Hepatocyte (in vitro differentiated cells): ENCODE measurements around the gene BAG3.

Experiments
- CTCF ChIP-seq: fragments of 200-600 bp; sonication (generic); IDR thresholded peaks from 2 replicates; pipeline ENCODE4 v1.5.1; 2016; ENCODE audit warnings: antibody characterized with exemption, mild to moderate bottlenecking; ENCODE audit not compliant: poor library complexity
- EZH2 ChIP-seq: fragments of 200-600 bp; sonication (generic); IDR thresholded peaks from 2 replicates; pipeline ENCODE4 v1.6.1; 2016; ENCODE audit warnings: antibody characterized with exemption, mild to moderate bottlenecking, borderline replicate concordance
- EZH2phosphoT487 ChIP-seq: fragments of 200-600 bp; sonication (generic); IDR thresholded peaks from one replicate; pipeline ENCODE4 v1.6.1; 2018; ENCODE audit warnings: antibody characterized with exemption, mild to moderate bottlenecking, low read depth, moderate library complexity; ENCODE audit not compliant: unreplicated experiment, severe bottlenecking

- peak; percentile 2 for TF ChIP-seq CTCF
- TF ChIP-seq EZH2phosphoT487, result no peak
- no peak for TF ChIP-seq EZH2
Measured at GRCh38 chr10:119643306-119644204, 7.6 kb upstream of the BAG3 start.
